Measurements from ENCODE around the gene TMTC1. TPM values are rescaled to one million over a fixed set of nuclear protein-coding genes. Genes with fewer than 3 reads are reported as not detected.

TMTC1 gene
- total RNA-seq, 1 donor, result 3.8 TPM

GRCh38 chr12:29582677-29583272 lies 201.0 kb downstream of the TMTC1 start:
- H3K4me1 ChIP-seq (ENCODE audit: insufficient read depth, low read length), result no peaks in the 10 kb centered on the region
- no peaks in the 10 kb centered on the region for H3K9me3 ChIP-seq (ENCODE audit: low read depth, low read length)
- H3K27me3 ChIP-seq (ENCODE audit: insufficient read depth, low read length), result no peaks in the 10 kb centered on the region
- no peak overlapping the region for H3K4me3 ChIP-seq (ENCODE audit: low read length)

GRCh38 chr12:29582146-29582545 lies 201.6 kb downstream of the TMTC1 start:
- Histone ChIP-seq H3K9me3 (ENCODE audit: low read depth, low read length) (no peaks in the 10 kb centered on the region), H3K4me1 (ENCODE audit: insufficient read depth, low read length) (no peaks in the 10 kb centered on the region), H3K27me3 (ENCODE audit: insufficient read depth, low read length) (no peaks in the 10 kb centered on the region), H3K4me3 (ENCODE audit: low read length) (no peak overlapping the region)

GRCh38 chr12:29581631-29582030 lies 202.1 kb downstream of the TMTC1 start:
- no peaks in the 10 kb centered on the region for H3K27me3 ChIP-seq (ENCODE audit: insufficient read depth, low read length)
- no peaks in the 10 kb centered on the region for H3K4me1 ChIP-seq (ENCODE audit: insufficient read depth, low read length)
- H3K9me3 ChIP-seq (ENCODE audit: low read depth, low read length), result no peaks in the 10 kb centered on the region
- H3K4me3 ChIP-seq (ENCODE audit: low read length), result no peak overlapping the region

- Histone ChIP-seq H3K9me3 (ENCODE audit: low read depth, low read length) (no peaks in the 10 kb centered on the region), H3K27me3 (ENCODE audit: insufficient read depth, low read length) (no peaks in the 10 kb centered on the region), H3K4me3 (ENCODE audit: low read length) (no peak overlapping the region), H3K4me1 (ENCODE audit: insufficient read depth, low read length) (no peaks in the 10 kb centered on the region)
These were observed 202.8 kb downstream of the TMTC1 start for GRCh38 chr12:29580971-29581370.

DNA sequence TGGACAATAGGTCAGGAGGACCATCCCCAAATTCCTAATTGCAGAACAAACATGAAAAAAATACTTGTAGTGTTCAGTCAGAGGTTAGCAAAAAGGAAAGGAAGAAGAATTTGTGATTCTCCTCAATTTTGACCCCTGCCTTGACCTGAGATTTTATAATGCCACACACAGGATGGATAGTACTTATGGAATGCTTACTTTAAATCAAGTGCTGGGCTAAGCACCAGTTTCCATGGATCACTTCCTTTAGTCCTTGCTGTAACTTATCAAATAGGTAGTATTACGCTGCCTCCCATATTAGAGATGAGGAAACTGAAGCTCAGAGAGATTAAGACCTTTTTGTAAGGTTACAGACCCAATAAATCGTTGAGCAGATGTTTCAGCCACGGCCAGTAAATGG lies 205.0 kb downstream of the TMTC1 start:
- no peak overlapping the region for H3K4me3 ChIP-seq (ENCODE audit: low read length)
- no peaks in the 10 kb centered on the region for H3K27me3 ChIP-seq (ENCODE audit: insufficient read depth, low read length)
- H3K4me1 ChIP-seq (ENCODE audit: insufficient read depth, low read length), result no peaks in the 10 kb centered on the region
- H3K9me3 ChIP-seq (ENCODE audit: low read depth, low read length), result no peaks in the 10 kb centered on the region

DNA sequence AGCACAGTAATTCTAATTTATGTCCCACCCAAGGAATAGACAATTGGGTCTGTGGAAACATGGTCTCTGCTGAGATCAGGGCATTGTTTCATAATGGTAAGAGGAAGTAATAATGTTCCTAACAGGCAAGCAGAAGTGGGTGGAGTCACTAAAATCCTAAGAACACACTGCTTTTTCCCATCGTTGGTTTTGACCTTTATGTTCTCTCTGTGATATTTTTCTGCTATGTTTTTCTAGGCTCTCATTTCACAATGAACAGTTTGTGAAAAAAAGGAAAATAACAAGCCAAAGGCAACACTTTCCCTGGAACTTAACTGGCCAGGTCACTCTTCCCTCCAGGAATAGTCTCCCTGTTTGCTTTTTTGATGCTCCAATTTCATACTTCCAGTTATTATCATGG lies 205.7 kb downstream of the TMTC1 start:
- H3K4me1 ChIP-seq (ENCODE audit: insufficient read depth, low read length), result no peaks in the 10 kb centered on the region
- no peak overlapping the region for H3K4me3 ChIP-seq (ENCODE audit: low read length)
- H3K9me3 ChIP-seq (ENCODE audit: low read depth, low read length), result no peaks in the 10 kb centered on the region
- no peaks in the 10 kb centered on the region for H3K27me3 ChIP-seq (ENCODE audit: insufficient read depth, low read length)

DNA sequence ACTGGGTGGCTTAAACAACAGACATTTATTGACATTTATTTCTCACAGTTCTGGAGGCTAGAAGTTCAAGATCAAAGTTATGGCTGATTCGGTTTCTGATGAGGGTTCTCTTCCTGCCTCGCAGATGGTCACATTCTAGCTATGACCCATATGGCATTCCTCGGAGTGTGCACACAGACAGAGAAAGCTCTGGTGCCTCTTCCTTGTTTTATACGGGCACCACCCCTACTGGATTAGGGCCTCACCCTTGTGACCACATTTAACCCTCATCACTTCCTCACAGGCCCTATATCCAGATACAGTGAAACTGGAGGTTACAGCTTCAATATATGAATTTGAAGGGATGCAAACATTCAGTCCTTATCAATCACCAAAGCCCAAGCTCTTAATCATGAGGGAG lies 209.2 kb downstream of the TMTC1 start:
- H3K27me3 ChIP-seq (ENCODE audit: insufficient read depth, low read length), result no peaks in the 10 kb centered on the region
- no peaks in the 10 kb centered on the region for H3K4me1 ChIP-seq (ENCODE audit: insufficient read depth, low read length)
- no peak overlapping the region for H3K4me3 ChIP-seq (ENCODE audit: low read length)
- H3K9me3 ChIP-seq (ENCODE audit: low read depth, low read length), result no peaks in the 10 kb centered on the region

DNA sequence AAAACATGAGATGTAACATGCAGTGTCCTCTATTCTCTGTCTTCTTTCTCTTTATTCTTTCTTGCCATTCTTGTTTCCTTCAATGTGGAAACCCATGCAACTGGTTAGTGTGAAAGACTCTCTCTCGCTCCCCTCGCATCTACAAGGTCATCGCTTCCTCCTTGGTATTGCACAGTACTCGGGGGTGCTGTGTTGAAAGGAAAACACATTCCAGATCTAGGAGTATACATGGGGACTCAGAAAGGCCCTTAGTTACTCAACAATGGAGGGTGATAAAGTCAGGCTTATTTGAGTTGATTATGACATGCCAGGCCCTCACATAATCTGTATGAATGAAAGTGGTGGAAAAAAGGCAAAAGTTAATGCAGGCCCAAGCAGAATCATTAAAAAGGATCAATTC lies 210.8 kb downstream of the TMTC1 start:
- Histone ChIP-seq H3K9me3 (ENCODE audit: low read depth, low read length) (no peaks in the 10 kb centered on the region), H3K4me1 (ENCODE audit: insufficient read depth, low read length) (no peaks in the 10 kb centered on the region), H3K27me3 (ENCODE audit: insufficient read depth, low read length) (no peaks in the 10 kb centered on the region)

GRCh38 chr12:29572464-29572863 lies 211.3 kb downstream of the TMTC1 start:
- no peaks in the 10 kb centered on the region for H3K4me1 ChIP-seq (ENCODE audit: insufficient read depth, low read length)
- no peaks in the 10 kb centered on the region for H3K9me3 ChIP-seq (ENCODE audit: low read depth, low read length)
- H3K4me3 ChIP-seq (ENCODE audit: low read length), result no peak overlapping the region
- H3K27me3 ChIP-seq (ENCODE audit: insufficient read depth, low read length), result no peaks in the 10 kb centered on the region

More for the DNA sequence above, 210.8 kb downstream of the TMTC1 start:
- H3K4me3 ChIP-seq (ENCODE audit: low read length), result no peak overlapping the region

DNA sequence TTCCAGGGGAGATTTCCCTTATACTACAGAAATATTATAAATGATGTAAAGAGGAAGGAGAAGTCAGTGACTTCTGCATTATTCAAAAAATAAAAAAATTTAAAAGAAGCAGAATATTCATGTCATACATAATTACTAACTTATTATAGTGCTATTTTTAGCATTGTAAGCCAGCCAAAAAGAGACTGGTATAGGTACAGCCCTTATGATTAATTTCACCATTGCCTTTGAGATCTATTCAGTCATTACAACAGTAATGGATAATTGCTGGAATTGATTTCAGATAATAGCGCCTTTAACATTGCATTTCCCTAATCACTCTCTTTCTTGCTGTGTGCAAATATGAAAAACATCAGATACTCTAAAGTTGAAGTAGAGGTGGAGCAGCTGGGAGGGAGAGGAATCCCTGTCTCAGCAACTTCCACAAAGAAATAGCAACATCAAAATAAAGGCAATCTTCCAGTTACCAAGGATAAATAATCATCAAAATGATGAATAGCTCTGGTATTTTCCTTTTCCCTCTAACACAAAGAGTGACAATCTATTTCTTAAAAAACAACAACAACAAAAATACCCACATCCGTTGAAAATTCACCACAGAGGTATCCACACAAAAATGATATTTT lies 214.5 kb downstream of the TMTC1 start:
- no peak overlapping the region for H3K4me3 ChIP-seq (ENCODE audit: low read length)
- no peaks in the 10 kb centered on the region for H3K27me3 ChIP-seq (ENCODE audit: insufficient read depth, low read length)
- H3K9me3 ChIP-seq (ENCODE audit: low read depth, low read length), result no peaks in the 10 kb centered on the region
- no peaks in the 10 kb centered on the region for H3K4me1 ChIP-seq (ENCODE audit: insufficient read depth, low read length)

- Histone ChIP-seq H3K9me3 (ENCODE audit: low read depth, low read length) (no peaks in the 10 kb centered on the region), H3K27me3 (ENCODE audit: insufficient read depth, low read length) (peaks cover 3% of the 10 kb centered on the region), H3K4me1 (ENCODE audit: insufficient read depth, low read length) (no peaks in the 10 kb centered on the region), H3K4me3 (ENCODE audit: low read length) (no peak overlapping the region)
These were observed 217.3 kb downstream of the TMTC1 start for GRCh38 chr12:29566441-29566840.

- no peaks in the 10 kb centered on the region for H3K9me3 ChIP-seq (ENCODE audit: low read depth, low read length)
- H3K4me3 ChIP-seq (ENCODE audit: low read length), result no peak overlapping the region
- no peaks in the 10 kb centered on the region for H3K4me1 ChIP-seq (ENCODE audit: insufficient read depth, low read length)
- peaks cover 3% of the 10 kb centered on the region for H3K27me3 ChIP-seq (ENCODE audit: insufficient read depth, low read length)
These were observed 218.0 kb downstream of the TMTC1 start for GRCh38 chr12:29565727-29566126.

- Histone ChIP-seq H3K27me3 (ENCODE audit: insufficient read depth, low read length) (peaks cover 3% of the 10 kb centered on the region), H3K9me3 (ENCODE audit: low read depth, low read length) (no peaks in the 10 kb centered on the region)
These were observed 218.8 kb downstream of the TMTC1 start for GRCh38 chr12:29564925-29565324.

DNA sequence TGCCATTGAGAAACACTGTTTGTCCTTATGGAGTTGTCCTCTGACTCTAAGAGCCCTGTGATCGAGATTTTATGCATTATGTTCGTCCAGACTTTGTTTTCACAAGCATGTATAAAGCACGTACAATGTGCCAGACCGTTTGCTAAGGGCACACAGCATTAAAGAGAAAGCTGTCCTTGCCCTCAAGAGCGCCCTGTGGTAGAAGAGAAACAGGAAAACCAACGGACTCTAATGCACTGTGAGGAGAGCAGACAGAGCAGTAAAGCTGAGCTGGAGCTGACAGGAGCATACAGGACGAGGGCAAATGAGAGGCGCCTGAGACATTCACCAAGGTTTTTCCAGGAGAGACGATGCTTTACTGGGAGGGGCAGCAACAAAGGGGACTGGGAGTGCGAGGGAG lies 220.1 kb downstream of the TMTC1 start:
- Histone ChIP-seq H3K27me3 (ENCODE audit: insufficient read depth, low read length) (peaks cover 3% of the 10 kb centered on the region), H3K4me1 (ENCODE audit: insufficient read depth, low read length) (no peaks in the 10 kb centered on the region), H3K4me3 (ENCODE audit: low read length) (no peak overlapping the region), H3K9me3 (ENCODE audit: low read depth, low read length) (no peaks in the 10 kb centered on the region)

More at GRCh38 chr12:29564925-29565324, 218.8 kb downstream of the TMTC1 start:
- Histone ChIP-seq H3K4me1 (ENCODE audit: insufficient read depth, low read length) (no peaks in the 10 kb centered on the region), H3K4me3 (ENCODE audit: low read length) (no peak overlapping the region)

DNA sequence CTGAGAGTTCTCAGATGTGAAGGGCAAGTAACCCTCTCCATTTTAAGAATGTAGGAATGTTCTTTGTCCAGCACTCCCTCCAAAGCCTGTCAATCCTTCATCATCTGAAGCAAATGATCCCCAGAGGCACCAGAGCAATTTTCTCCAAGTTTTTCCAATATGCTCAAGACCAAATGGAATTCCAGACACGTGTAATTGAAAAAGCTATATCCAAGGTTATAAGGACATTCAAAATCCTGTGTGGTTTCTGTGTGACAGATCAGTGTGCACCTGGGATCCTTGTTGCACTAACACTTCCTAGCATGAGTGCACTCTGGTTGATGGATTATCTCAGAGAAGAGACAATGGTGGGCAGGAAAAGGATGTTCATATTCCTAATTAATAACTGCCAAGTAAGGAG lies 220.7 kb downstream of the TMTC1 start:
- H3K27me3 ChIP-seq (ENCODE audit: insufficient read depth, low read length), result peaks cover 3% of the 10 kb centered on the region
- no peak overlapping the region for H3K4me3 ChIP-seq (ENCODE audit: low read length)
- no peaks in the 10 kb centered on the region for H3K4me1 ChIP-seq (ENCODE audit: insufficient read depth, low read length)
- no peaks in the 10 kb centered on the region for H3K9me3 ChIP-seq (ENCODE audit: low read depth, low read length)

DNA sequence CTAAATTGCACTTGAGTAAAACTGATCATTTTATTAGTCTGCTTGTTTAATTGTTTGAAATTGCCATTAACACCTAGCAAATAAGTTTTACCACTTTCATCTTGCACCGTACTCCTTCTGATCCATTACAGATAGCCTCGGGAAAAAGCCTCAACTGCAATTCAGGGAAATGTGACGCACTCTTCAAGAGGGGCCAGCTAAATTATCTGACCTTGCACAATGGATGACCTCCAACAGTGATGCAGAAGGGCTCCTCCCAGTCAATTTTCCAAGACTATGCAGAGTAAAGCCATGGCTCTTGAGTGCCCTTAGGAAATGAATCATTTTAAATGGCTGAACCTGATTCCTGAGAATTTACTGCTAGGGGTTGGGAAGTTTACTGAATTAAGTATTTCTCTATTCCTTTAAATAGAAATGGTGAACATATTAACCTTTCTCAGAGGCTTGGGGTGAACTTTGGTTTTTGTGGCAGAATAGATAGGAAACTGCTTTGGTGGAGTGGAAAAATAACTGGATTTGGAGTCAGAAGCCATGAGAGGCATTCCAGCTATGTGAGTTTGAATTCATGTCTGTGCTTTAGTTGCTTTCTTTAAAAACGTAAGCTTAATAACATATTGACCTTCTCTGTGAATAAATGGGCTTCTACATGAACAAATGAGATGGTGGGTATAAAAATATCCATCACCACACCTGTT lies 221.5 kb downstream of the TMTC1 start:
- no peak overlapping the region for H3K4me3 ChIP-seq (ENCODE audit: low read length)
- peaks cover 3% of the 10 kb centered on the region for H3K27me3 ChIP-seq (ENCODE audit: insufficient read depth, low read length)
- H3K4me1 ChIP-seq (ENCODE audit: insufficient read depth, low read length), result no peaks in the 10 kb centered on the region
- no peaks in the 10 kb centered on the region for H3K9me3 ChIP-seq (ENCODE audit: low read depth, low read length)

Data from mononuclear cell (primary cell).